GM12874 (cell line): ENCODE measurements around the gene TSPOAP1.

ENCODE experiments used
- CTCF ChIP-seq: IDR thresholded peaks from 2 replicates; pipeline ENCODE4 v1.5.1; 2011; ENCODE audit warnings: low read depth, mild to moderate bottlenecking, control low read depth, low read length, moderate library complexity; ENCODE audit not compliant: insufficient read depth

Gene TSPOAP1

GRCh38 chr17:58329810-58330537 is 1.4 kb upstream of the TSPOAP1 start:
- TF ChIP-seq CTCF: no peak

GRCh38 chr17:58329035-58329809 is 627 bp upstream of the TSPOAP1 start:
- TF ChIP-seq CTCF: peak; percentile 68

- TF ChIP-seq CTCF: no peak
These were observed 1.0 kb downstream of the TSPOAP1 start for GRCh38 chr17:58327363-58328194.

- no peak for TF ChIP-seq CTCF
These were observed 1.8 kb downstream of the TSPOAP1 start for GRCh38 chr17:58326609-58327362.

- TF ChIP-seq CTCF: no peak
These were observed 2.6 kb downstream of the TSPOAP1 start for GRCh38 chr17:58325976-58326468.

GRCh38 chr17:58325289-58325726 is 3.3 kb downstream of the TSPOAP1 start:
- no peak for TF ChIP-seq CTCF
